Right kidney (tissue), 1 donor: ENCODE measurements around the gene B4GALT1.

Experiments used
- DNase-seq: peaks from one replicate; pipeline ENCODE4 v3.0.0-alpha.2; 2016

B4GALT1 gene

GRCh38 chr9:33124751-33125381 lies 42.3 kb downstream of the B4GALT1 start:
- DNase-seq, result no peak

GRCh38 chr9:33124046-33124445 lies 43.1 kb downstream of the B4GALT1 start:
- no peak for DNase-seq

GRCh38 chr9:33123407-33124031 lies 43.6 kb downstream of the B4GALT1 start:
- DNase-seq, result no peak

GRCh38 chr9:33120620-33121019 lies 46.5 kb downstream of the B4GALT1 start:
- DNase-seq, result no peak

- DNase-seq, result no peak
Measured at GRCh38 chr9:33117796-33118195, 49.3 kb downstream of the B4GALT1 start.

GRCh38 chr9:33117306-33117705 lies 49.8 kb downstream of the B4GALT1 start:
- no peak for DNase-seq

GRCh38 chr9:33116860-33117259 lies 50.3 kb downstream of the B4GALT1 start:
- DNase-seq, result no peak

GRCh38 chr9:33114746-33115145 lies 52.4 kb downstream of the B4GALT1 start:
- DNase-seq, result no peak

- DNase-seq, result no peak
Measured at GRCh38 chr9:33113799-33114547, 53.2 kb downstream of the B4GALT1 start.

GRCh38 chr9:33112094-33112493 lies 55.0 kb downstream of the B4GALT1 start:
- DNase-seq, result no peak

GRCh38 chr9:33111631-33112030 lies 55.5 kb downstream of the B4GALT1 start:
- no peak for DNase-seq

GRCh38 chr9:33110686-33111085 lies 56.5 kb downstream of the B4GALT1 start:
- no peak for DNase-seq

GRCh38 chr9:33109850-33110595 lies 57.1 kb downstream of the B4GALT1 start:
- no peak for DNase-seq

- no peak for DNase-seq
Measured at GRCh38 chr9:33109097-33109496, 58.0 kb downstream of the B4GALT1 start.

GRCh38 chr9:33108472-33108871 lies 58.7 kb downstream of the B4GALT1 start:
- no peak for DNase-seq

- no peak for DNase-seq
Measured at GRCh38 chr9:33107762-33108161, 59.4 kb downstream of the B4GALT1 start.

GRCh38 chr9:33106827-33107621 lies 60.1 kb downstream of the B4GALT1 start:
- no peak for DNase-seq

- DNase-seq, result no peak
Measured at GRCh38 chr9:33106372-33106771, 60.8 kb downstream of the B4GALT1 start.

GRCh38 chr9:33105959-33106358 lies 61.2 kb downstream of the B4GALT1 start:
- no peak for DNase-seq

- no peak for DNase-seq
Measured at GRCh38 chr9:33105504-33105903, 61.6 kb downstream of the B4GALT1 start.

GRCh38 chr9:33104401-33104800 lies 62.7 kb downstream of the B4GALT1 start:
- no peak for DNase-seq
